HG03457 (cell line): ENCODE measurements around the gene ERVH48-1.
"Not testable (repeated sequence)": the region's sequence is repeated elsewhere in the genome, so short reads cannot be mapped to it uniquely, and the experiment has no call there.

Experiments
- ATAC-seq: cut with Tn5 transposase; IDR thresholded peaks from one replicate; pipeline ENCODE4 v1.9.1; 2021; ENCODE audit warnings: moderate number of reproducible peaks; ENCODE audit not compliant: unreplicated experiment

The ERVH48-1 gene

DNA sequence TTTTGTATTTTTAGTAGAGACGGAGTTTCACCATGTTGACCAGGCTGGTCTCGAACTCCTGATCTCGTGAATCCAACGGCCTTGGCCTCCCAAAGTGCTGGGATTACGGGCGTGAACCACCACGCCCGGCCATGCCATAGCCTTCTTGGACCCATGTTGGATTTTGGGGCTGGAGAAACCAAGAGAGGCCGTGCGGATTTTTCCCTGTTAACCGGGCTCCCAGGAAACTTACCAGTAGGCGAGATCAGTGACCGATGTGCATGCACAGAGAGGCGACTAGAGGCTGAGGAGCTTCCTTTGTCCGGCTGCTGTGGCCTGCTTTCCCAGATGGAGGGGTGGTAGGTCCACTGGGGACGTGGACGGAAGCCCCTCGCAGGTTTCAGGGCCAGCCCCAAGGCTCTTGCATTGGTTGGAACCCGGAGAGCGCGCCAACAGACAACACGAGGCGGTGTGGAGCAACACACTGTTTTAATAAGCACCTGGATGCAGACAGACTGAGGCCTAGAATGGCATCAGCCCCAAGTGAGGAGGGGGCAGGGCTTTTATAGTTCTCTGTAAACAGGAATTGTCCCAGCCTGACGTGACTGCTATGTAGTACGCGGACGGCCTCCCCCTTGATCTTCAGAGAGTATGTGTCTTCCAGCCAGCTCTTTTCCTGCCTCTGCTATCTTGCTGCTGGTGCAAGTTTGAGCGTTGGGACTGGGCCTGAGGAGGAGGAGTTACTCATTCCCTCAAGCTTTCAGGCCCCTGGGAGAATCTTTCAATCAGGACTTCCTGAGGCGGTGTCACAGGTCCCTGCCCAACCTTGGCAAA, at the start of gene ERVH48-1:
TSS of gene ERVH48-1 (minus strand) at position 517 of the 813 bp plus-strand sequence. CDS start 6,624 bp downstream, outside the sequence.
- ATAC-seq = no peak

DNA sequence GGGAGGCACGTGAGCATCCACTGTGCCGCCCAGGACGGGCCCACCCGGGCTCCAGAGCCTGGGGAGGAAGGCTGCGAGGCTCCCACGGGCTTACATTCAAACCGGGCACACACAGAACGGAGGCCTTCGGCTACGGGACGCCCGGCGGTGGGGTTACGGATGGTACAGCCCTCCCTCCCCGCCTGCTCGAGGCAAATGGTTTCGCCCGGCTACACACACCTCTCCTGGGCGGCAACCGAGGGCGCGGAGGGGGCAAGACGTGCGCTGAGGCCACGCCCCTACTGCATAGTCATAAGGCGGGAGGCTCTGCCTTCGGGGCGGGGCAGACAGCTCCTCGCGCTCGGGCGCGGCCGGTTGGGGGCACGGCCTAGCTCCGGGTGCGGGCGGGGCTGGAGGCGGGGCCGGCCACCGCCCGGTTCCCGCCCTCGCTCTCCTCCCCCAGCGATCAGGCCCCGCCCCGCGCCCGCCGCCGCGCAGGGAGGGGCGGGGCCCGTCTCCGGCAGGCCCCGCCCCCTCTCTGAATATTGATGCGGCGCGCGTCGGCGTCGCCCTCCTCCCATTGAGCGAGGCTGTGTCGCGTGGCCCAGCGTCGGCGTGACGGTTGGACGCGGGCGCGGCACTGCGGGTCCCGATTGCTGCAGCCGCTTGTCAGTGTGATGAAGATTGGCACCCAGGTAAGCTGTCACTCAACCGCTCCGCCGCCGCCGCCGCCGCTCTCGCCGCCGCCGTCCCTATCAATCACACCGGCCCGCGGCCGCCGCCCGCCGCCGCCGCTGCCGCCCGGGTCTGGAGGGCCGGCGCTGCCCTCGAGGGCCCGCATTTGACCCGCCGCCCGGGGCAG, 48.8 kb upstream of the ERVH48-1 start, which contains the start of gene PKNOX1:
TSS of gene PKNOX1 (plus strand) at position 572 of the 841 bp plus-strand sequence. CDS start 29,820 bp downstream, outside the sequence.
- ATAC-seq = peak; percentile 74

DNA sequence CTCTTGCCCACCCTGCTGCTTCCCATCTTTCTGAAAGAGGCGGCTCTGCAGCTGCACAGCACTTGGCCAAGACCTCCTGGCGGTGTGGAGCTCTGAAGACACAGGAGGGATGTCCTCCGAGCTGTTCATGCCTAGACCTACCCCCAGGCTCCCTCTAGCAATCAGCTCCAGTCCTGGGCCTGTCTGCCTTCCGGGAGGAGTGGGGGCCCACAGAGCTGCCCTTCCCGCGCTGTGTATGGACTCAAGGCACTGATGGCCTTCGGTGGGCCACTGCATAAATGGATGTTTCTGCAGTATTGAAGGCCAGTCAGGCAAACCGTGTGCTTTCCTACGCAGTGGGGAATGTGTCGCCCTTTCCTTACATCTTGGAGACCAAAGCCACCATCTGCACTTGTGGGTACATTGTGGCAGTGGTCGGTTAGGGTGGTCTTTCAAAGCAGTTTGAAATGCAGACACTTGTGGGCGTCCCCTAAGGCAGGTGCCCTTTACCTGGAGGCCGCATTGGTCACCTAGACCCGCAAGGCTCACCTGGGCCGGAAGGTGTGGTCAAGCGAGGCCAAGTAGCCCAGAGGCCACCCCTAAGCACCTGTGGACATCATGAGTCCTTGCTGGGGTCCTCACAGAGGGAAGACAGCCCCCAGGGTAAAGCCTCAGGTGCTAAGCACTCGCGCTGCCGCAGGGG, 48.0 kb upstream of the ERVH48-1 start:
- no peak for ATAC-seq

DNA sequence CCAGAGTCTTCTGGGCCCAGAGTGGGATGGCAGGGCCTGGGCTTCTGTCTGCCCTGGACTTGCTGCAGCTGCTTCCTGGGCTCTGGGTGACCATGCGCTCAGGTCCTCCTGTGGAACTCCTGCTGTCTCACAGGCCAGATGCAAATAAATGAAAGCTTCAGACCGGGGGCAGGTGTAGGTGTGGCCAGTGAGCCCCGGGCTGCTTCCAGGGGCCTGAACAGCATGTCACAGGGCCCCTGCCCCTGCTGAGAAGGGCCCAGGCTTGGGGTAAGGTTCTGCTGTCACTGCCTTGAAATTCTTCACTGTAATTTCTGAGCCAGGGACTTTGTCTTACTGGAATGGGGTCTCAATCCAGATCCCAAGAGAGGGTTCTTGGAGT, 46.5 kb upstream of the ERVH48-1 start:
- no peak for ATAC-seq

DNA sequence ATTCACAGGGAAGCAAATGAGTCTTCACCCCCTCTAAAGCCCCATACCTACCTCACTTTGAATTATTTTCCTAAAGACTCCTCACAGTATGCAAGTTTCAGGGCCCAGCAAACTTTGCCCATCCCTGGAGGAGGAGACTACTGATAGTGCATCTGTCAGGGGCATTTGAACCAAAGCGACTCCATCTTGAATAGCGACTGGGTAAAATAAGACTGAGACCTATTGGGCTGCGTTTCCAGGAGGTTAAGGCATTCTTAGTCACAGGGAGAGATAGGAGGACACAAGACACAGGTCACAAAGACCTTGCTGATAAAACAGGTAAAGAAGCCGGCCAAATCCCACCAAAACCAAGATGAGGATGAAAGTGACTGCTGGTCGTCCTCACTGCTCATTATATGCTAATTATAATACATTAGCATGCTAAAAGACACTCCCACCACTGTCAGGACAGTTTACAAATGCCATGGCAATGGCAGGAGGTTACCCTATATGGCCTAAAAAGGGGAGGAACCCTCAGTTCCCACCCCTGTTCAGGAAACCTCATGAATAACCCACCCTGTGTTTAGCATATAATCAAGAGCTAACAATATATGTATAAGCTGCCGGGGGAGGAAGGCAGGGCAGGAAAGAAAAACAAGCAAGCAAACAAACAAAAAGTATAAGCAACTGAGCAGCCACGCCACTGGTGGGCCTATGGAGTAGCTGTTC, 45.7 kb upstream of the ERVH48-1 start:
- ATAC-seq = no peak

DNA sequence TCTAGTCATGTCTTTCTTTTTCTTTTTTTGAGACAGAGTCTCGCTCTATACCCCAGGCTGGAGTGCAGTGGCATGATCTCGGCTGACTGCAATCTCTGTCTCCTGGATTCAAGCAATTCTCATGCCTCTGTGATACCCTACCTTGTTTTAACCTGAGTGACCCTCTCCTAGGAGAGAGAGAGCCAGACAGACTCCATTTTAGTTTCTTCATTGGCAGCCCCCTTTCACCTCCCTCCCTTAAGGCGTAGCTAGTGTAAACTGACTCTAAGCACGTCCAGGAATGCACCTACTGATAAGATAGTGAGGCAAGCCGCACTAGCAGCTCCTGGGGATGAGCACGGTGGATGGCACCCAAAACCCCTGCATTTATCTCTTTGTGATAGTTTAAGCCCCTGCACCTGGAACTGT, 43.8 kb upstream of the ERVH48-1 start:
- ATAC-seq = no peak

DNA sequence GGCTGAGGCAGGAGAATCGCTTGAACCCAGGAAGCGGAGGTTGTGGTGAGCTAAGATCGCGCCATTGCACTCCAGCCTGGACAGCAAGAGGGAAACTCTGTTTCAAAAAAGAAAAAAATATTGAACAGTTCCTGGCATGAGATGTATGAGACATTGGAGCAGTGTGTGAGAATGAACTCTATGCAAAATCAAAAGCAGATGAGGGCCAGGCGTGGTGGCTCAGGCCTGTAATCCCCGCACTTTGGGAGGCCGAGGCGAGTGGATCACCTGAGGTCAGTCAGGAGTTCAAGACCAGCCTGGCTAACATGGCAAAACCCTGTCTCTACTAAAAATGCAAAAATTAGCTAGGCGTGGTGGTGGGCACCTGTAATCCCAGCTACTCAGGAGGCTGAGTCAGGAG, 42.2 kb upstream of the ERVH48-1 start:
- ATAC-seq = not testable (repeated sequence)

DNA sequence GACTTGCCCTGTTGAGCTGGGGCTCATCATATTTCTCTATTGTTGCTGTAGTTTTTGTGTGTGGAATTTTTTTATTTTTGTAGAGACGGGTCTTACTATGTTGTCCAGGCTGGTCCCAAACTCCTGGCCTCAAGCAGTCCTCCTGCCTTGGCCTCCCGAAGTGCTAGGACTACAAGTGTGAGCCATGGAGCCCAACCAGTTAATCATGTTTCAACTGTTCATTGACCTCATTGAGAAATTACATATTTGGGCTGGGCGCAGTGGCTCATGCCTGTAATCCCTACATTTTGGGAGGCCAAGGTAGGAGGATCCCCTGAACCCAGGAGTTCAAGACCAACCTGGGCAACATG, 39.8 kb upstream of the ERVH48-1 start:
- no peak for ATAC-seq

DNA sequence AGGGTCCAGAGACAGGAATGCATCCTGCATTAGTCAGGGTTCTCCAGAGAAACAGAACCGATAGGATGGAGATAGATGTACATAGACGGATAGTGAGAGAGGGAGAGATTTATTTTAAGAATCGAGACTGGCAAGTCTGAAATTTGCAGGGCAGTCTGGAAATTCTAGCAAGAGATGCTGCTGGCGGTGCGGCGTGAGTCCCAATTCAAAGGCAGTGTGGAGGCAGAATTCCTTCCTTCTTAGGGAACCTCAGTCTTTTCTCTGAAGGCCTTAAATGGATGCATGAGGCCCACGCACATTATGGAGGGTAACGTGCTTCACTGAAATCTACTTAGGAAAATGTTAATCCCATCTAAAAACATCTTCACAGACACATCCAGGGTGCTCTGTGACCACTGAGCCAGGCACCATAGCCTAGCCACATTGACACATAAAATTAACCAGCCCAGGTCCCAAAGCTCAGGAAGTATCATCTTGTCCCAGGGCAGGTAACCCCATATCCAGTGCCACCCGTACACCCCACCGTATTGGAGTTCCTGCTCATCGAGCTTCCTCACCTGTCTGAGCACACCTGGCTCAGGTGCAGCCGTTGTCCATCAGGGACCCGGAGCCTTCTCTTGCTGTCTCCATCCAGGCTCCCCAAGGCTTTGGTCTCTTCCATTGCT, 39.2 kb upstream of the ERVH48-1 start:
- ATAC-seq = no peak

DNA sequence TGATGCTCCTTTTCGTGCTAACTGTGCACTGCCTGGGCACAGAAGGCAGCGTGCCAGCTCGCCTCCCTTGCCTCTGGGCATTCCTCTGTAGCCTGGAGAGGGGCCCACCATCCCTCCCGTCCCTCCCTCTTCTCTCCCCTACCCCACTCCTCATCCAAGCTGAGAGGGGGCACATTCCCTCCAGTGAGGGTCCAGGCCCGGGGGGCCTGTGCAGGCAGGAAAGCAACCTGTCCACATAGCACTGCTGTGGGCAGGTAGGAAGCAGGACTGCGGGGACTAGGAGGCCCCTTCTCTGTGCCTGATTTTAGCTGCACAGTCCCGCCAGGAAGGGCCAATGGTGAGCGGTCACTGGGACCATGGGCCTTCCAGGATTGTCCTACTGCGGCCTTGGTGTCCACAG, 38.7 kb upstream of the ERVH48-1 start:
- no peak for ATAC-seq

DNA sequence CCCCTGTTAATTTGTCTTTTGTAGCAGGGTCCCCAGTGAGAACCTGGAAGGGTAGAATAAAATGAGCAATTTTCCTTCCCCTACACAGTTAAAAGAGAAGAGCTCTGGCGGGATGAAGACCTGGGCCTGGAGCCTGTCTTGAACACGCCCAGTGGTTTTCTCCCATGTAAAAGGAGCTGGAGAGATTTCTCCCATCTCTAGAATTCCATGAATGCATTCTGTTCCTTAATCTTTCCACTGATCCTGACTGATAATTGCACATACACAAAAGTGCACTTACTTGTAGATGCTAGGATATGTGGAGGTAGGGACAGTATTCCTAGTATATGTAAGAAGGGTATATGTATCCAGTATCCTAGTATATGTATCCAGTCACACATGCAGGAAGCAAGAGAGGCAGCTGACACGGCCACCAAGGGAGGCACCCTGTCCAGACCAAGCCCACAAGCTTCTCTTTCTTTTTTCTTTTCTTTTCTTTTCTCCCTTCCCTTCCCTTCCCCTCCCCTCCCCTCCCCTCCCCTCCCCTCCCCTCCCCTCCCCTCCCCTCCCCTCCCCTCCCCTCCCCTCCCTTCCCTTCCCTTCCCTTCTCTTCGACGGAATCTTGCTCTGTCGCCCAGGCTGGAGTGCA, 37.1 kb upstream of the ERVH48-1 start:
- ATAC-seq = no peak

DNA sequence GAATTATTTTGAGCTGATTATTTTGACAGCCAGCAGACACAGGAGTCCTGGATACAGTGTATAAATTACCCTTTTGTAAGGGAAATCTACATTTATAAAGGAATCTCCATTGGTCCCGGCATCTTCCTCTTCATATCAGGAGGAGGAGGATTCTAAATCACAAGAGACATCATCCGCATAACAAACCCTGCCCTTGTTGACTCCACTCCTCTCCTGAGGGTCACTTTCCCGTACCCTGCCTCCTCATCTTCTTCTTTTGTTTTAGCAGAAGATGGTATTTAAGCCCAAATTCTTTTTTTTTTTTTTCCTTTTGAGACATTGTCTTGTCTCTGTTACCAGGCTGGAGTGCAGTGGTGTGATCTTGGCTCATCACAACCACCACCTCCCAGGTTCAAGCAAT, 34.3 kb upstream of the ERVH48-1 start:
- no peak for ATAC-seq

DNA sequence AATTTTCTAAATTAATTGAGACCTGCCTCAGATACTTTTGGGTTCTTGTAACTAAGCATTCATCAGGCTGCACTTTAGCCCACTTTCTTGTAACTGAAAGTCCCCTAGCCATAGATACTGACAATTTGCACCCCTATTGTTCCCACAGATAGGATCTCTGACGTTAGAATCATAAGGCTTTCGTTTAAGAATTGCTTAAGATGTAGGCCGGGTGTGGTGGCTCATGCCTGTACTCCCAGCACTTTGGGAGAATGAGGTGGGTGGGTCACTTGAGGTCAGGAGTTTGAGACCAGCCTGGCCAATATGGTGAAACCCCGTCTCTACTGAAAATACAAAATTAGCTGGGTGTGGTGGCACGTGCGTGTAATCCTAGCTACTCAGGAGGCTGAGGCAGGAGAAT, 32.7 kb upstream of the ERVH48-1 start:
- not testable (repeated sequence) for ATAC-seq

DNA sequence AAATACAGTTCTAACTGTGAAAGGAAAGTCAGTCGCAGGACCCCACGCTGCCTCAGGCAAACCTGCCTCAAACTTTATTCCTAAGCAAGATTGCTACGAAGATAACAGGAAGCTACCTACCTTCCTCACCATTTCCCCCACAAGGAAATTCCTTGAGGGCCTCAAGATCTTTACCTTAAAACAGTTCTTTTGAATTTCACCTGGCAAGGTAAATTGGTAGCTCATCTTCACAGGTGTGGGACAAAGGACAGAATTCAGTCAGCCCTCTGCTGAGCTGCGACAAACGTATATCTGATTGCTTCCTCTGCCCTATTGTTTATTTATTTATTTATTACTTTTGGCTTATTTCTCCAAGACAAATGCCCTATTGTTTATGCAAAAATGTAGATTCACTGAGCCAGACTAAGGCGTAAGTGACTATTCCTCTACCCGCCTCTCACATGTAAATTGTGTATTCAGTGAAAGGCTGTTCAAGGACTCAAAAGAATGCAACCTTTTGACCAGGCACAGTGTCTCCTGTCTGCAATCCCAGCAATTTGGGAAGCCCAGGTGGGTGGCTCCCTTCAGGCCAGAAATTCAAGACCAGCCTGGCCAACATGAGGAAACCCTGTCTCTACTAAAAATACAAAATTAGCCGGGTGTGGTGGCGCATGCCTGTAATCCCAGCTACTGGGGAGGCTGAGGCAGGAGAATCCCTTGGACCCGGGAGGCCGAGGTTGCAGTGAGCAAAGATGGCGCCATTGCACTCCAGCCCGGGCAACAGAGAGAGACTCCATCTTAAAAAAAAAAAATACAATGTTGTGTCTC, 31.6 kb upstream of the ERVH48-1 start:
- peak; percentile 100 for ATAC-seq

DNA sequence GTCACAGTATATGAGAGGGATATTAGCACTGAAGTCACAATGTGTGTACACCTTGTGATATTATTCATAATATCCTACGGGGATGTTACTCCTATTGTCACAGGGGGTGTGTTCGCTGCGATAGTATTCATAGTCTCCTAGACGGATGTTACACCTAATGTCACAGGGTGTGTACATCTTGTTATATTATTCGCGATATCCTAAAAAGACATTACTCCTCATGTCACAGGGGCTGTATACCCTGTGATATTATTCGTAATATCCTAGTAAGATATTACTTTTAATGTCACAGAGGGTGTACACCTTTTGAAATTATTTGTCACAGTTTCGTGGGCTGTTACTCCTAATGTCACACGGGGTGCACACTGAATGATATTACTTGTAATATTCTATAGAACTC, 25.8 kb upstream of the ERVH48-1 start:
- not testable (repeated sequence) for ATAC-seq

DNA sequence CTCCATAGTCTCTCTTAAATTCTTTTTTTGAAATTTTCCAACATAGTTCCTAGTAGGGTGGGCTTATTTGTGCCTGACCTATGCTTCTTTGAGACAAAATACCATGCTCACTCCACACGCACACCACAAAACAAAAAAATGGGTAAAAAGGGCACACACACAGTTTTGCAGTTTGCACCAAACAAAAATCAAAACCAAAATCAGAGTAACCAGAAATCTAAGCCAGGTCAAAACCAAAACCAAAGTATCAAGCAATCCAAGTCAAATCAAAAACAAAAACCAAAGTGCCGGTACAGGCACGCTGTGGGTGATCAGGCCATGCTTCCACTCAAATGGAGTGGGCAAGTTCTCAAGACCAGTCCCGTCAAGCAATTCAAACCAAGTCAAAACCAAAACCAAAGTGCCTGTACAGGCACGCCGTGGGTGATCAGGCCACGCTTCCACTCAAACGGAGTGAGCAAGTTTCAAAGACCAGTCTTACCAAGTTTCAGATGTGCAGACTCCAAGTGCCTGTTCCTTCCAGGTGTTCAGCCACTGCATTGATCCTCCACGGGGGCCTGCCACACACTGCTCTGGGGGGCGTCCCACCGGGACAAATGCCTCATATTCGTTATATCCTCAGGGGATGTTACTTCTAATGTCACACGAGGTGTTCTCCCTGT, 23.8 kb upstream of the ERVH48-1 start:
- ATAC-seq = not testable (repeated sequence)

DNA sequence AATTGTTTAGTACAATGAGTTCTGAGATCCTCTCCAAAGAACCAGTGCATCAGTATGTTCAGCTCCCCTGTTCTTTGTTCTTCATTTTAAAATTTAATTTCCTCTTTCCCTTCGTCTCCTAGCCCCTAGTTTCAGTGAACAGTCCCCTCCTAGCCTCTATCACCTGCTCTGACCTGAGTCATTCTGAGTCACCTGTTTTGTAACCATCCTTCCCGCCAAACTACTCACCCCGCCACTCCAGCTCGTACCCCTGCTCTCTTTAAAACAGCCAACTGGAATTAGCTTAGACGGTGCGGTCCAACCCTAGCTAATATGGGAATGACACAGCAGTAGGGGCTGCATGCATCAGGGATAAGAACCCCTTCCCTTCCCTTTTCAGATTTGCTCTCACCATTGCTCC, 16.8 kb upstream of the ERVH48-1 start:
- no peak for ATAC-seq

DNA sequence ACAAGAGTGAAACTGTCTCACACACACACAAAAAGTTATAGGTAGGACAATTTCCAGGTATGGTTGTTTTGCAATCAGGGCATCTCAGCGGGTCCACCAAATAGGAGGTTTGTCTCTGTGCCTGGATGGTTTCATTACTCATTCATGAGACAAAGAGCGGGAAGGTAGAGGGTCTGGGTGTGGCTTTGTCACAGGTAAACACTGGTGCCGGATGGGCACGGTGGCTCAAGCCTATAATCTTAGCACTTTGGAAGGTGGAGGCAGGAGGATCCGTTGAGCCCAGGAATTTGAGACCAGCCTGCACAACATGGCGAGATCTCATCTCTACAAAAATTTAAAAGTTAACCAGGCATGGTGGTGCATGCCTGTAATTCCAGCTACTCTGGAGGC, 16.3 kb upstream of the ERVH48-1 start:
- ATAC-seq = no peak
